ENCODE results near the gene CTDSPL.
A peak's percentile ranks its signal among the peaks of the same experiment; 100 is the strongest.

CTDSPL gene

DNA sequence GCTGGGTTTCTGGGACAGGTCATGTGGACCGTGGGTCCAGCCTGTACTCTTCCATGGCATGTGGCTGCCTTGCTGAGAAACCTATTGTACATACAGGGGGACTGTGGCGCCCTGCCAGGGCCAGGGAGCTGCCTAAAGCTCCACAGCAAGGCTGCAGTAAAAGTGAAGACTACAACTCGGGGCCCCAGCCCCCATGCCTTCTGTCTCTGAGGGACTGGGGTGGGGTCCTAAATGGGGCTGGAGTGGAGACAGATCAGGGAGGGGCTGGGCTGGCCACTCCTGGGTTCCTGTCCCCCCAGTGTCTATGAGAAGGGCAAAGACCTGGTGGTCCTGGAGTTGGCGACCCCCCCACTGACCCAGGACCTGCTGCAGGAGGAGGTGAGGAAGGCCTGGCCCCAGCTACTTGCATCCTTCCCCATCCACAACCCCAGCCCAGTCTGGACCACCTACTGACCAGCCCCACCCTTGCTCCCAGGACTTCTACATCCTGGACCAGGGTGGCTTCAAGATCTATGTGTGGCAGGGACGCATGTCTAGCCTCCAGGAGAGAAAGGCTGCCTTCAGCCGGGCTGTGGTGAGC, 136.2 kb downstream of the CTDSPL start:
- no peak for DNase-seq (ENCODE audit: low read depth in 4 of 4, low spot score in 1 of 4)

DNA sequence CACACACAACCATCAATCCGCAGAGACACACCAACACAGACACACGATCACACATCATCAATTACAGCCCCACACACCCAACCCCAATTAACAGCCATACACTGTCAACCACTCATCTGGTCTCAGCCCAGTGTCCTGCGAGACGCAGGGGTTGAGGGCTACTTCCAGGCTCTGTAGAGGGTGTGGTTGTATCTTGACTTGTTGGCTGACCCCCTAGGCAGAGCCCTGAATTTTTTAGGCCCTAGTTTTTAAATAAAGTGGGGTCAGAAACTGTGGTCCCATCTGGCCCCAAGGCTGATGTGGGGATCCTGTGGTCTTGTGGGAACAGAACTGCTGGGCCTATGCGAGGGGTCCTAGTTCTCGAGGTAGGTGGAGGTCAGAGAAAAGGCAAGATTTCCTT, 138.2 kb downstream of the CTDSPL start:
- DNase-seq (ENCODE audit: low read depth in 4 of 4, low spot score in 1 of 4) = no peak

DNA sequence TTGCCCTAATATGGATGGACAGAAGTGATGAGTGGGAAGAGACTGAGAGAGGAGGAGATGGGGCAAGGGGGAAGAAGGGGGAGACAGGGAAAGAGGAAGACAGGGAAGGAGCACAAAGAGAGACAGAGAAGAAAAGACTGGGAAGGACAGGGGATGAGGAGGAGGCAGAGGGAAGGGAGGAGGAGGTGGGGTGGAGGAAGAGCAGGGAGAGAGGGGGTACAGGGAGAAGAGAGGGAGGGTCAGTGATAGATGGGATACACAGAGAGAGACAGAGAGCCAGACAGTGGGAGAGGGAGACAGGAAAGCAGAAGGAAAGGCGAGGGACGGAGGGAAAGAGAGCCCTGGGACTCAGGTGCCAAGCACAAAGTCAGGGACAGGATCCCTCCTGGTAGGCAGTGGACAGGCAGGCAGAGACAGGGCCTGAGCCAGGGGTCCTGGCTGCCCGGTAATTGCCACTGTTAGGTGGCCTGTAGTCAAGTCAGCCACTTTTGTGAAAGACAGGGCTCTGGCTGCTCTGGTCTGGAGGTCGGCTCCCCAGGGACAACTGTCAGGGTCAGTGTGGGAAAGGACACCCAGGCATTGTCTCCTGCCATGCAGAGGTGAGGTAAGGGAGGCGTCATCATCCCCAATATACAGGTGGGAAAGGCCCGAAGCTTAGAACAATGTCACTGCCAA, 138.7 kb downstream of the CTDSPL start:
- DNase-seq (ENCODE audit: low read depth in 4 of 4, low spot score in 1 of 4) = no peak

DNA sequence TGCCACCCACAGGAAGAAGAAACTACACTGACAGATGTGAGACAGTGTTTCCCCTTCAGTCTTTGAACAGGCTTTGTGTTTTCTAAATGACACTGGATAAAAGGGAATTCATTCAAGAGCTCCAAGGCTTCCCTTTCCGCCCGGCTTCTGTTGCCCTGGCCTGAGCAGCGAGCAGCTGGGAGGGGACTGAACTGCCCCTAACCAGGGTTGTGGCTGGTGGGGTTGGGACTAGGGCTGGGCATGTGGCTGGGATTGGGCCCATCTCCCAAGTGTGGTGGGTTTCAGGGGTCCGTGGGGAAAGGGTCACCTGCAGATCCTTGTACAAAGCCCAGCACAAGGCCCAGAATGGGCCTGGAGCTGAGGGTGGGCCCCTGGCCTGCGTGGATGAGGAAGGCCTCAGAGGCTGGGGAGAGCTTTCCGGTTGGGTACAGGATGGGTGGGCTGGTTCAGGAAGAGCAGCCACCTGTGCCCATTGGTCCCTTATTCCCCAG, 139.3 kb downstream of the CTDSPL start:
- DNase-seq (ENCODE audit: low read depth in 4 of 4, low spot score in 1 of 4) = no peak

DNA sequence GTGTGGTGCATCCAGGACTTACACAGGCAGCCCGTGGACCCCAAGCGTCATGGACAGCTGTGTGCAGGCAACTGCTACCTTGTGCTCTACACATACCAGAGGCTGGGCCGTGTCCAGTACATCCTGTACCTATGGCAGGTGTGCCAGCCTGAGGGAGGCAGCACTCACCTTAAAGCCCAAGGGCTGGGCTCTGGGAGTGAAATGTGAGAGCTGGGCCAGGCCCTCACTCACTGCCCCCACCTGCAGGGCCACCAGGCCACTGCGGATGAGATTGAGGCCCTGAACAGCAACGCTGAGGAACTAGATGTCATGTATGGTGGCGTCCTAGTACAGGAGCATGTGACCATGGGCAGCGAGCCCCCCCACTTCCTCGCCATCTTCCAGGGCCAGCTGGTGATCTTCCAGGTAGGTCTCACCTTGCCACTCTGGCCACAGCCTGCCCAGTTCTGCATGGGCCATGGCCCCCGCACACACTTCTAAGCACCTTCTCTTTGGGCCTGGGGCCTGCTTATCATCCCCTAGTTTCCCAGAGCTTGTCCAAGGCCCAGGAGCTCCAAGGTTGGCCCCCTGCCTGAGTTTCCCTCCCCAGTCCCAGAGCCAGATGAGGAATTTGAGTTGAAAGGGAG, 139.9 kb downstream of the CTDSPL start:
- DNase-seq (ENCODE audit: low read depth in 4 of 4, low spot score in 1 of 4) = no peak

DNA sequence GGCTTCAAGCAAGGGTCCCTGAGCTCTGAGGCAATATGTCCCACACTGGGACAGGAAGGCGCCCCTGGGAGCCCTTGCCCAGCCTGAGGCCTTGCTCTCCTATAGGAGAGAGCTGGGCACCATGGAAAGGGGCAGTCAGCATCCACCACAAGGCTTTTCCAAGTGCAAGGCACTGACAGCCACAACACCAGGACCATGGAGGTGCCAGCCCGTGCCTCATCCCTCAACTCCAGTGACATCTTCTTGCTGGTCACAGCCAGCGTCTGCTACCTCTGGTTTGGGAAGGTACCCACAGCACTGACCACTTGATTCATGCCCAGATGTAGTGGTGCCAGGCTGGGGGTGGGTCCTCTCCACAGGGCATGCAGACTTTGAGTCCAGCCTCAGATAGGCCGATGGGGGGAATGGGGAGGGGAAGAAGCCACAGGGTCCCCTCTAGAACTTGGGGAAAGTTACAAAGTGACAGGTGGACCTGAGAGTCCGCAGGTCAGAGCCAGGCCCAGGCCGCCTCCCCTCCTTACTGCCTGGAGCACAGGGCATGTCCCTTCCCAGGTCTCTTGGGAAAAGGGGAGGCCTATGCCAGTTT, 140.7 kb downstream of the CTDSPL start:
- DNase-seq (ENCODE audit: low read depth in 4 of 4, low spot score in 1 of 4) = no peak

DNA sequence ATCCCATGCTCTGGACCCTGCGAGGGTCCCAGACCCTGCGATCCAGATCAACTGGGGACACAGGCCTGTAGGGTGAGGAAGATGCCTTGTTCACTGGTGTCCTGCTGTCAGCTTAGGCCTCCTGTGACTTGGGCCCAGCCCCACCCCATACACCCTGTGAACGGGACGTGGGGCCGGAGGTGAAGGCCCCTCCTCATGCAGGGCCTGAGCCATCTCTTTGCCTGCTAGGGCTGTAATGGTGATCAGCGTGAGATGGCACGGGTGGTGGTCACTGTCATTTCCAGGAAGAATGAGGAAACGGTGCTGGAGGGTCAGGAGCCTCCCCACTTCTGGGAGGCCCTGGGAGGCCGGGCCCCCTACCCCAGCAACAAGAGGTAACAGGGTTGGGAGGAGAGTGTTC, 141.3 kb downstream of the CTDSPL start:
- no peak for DNase-seq (ENCODE audit: low read depth in 4 of 4, low spot score in 1 of 4)

DNA sequence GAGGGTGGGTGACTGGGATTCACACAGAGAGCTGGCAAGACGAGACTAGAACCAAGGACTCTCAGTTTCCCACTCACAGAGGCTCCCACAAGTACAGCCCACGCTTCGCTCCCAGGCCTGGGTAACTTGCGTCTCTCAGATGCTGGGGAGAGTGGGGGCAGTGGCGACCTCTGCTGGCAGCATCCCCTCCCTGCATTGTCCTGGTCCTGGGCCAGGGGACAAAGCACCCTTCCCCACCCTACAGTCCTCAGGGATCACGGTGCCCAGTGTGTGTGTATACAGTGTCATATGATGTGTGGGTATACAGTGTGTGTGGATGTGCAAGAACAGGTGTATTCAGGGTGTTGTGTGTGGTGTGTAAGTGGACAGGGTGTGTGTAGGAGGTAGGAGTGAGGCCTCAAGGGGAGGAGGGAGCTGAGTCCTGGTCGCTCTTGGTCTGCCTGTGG, 141.7 kb downstream of the CTDSPL start:
- peak in 2 of 4 experiments; percentile 30 to 40 for DNase-seq (ENCODE audit: low read depth in 4 of 4, low spot score in 1 of 4)

DNA sequence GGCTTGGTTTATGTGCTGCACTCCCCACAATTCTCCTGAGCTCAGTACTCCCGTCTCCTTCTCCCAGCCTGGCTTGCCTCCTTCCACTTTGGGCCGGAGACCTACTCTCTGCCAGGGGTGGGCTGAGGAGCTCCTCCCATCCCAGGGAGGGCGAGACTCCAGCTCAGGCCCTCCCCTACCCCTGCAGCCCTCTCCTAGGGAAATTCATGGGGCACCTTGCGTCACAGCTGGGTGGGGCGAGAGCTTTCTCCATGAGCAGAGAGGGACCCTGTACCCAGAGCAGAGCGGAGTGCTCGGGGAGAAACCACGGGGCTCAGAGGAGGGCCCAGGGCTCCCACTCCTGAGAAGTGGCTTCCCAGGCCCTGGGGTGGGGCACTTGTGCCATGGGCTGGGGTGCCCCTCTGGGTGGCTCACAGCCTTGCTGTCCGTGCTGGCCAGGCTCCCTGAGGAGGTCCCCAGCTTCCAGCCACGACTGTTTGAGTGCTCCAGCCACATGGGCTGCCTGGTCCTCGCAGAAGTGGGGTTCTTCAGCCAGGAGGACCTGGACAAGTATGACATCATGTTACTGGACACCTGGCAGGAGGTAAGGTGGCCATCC, 142.2 kb downstream of the CTDSPL start:
- no peak for DNase-seq (ENCODE audit: low read depth in 4 of 4, low spot score in 1 of 4)

DNA sequence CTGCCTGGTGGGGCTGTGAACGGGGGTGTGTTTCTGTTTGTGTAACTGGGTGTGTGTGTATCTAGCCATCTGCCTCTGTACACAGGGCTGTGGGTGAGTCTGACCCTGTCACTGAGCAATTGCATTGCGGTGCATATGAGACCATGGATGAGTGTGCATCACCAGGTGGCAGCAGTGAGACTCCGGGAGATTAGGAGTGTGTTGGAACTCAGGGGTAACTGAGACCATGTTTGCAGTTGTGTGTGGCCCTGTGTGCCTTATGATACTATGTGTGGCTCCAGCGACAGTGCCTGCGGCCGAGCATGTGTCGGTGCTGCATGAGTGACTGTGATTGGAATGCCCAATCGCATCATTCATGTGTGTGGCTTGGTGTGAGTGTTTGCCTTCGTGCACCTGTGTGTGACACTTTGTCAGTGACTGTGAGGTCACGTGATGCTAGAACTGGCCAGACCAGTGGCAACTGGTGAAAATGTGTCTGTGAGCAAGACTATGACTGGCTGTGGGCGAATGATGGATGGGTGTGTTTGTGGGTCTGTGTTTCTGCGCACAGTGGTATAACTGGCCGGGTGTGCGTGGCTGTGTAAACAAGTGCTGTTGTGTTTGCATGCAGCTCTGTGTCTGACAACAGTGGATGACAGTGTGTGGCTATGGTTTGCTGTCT, 142.9 kb downstream of the CTDSPL start:
- DNase-seq (ENCODE audit: low read depth in 4 of 4, low spot score in 1 of 4) = peak in 1 of 4 experiments; percentile 15

DNA sequence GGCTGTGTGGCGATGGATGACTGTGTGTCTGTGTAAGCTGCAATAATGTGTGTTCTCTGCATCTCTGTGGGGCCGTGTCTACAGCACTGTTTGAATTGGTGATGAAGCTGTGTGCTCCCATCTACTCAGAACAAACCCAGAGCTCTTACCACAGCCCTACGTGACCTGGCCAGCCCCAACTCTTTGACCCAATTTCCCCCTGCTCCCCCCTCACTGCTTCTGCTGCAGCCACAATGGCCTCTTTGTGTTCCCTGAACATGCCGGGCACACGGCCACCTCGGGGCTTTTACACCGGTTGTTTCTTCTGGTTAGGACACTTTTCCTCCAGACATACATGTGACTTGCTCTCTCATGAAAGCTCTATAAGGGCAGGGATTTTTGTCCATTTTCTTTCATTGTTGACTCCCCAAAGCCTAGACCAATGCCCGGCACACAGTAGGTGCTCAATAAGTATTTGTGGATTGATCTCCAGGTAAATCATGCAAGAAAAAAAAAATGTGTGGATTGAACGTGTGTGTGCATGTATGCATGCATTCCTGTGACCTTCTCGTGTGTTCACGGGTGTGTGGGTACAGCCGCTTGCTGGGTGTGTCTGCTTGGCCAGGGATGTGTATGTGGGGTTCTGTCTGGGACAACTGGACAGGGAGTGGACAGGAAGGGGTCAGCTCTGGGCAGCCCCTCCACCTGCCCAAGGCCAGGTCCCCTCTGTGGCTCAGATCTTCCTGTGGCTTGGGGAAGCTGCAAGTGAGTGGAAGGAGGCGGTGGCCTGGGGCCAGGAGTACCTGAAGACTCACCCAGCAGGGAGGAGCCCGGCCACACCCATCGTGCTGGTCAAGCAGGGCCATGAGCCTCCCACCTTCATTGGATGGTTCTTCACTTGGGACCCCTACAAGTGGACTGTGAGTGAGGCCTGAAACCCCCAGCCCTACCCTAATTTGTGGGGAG, 143.7 kb downstream of the CTDSPL start:
- no peak for DNase-seq (ENCODE audit: low read depth in 4 of 4, low spot score in 1 of 4)

DNA sequence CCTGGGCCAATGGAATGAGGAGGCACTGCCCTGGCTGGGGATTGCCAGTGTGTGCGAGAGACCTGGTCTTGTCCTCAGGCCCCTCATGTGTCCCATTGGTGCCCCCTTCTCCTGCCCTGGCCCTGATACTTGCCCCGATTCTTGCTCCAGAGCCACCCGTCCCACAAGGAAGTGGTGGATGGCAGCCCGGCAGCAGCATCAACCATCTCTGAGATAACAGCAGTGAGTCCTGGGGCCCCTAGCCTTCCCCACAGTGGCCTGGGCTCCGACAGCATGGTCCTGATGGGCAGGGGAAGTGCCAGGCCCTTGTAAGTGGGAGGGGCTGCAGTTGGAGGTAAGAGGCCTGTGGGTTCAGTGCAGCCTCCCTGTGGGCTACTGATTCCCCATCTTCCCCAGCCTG, 144.4 kb downstream of the CTDSPL start:
- DNase-seq (ENCODE audit: low read depth in 4 of 4, low spot score in 1 of 4) = no peak

DNA sequence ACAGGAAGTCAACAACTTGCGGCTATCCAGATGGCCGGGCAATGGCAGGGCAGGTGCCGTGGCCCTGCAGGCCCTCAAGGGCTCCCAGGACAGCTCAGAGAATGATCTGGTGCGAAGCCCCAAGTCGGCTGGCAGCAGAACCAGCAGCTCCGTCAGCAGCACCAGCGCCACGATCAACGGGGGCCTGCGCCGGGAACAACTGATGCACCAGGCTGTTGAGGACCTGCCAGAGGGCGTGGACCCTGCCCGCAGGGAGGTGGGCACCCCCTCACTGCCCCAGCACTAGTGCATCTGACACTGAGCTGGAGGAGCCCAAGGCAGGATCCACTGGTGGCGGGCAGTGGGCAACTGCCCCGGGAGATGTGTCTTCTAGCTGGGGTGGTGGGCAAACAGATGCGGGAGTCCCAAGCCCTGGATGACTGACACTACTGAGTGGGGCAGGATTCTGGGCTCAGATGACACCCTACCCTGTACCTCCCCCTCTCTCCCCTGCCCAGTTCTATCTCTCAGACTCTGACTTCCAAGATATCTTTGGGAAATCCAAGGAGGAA, 144.8 kb downstream of the CTDSPL start:
- DNase-seq (ENCODE audit: low read depth in 4 of 4, low spot score in 1 of 4) = no peak

DNA sequence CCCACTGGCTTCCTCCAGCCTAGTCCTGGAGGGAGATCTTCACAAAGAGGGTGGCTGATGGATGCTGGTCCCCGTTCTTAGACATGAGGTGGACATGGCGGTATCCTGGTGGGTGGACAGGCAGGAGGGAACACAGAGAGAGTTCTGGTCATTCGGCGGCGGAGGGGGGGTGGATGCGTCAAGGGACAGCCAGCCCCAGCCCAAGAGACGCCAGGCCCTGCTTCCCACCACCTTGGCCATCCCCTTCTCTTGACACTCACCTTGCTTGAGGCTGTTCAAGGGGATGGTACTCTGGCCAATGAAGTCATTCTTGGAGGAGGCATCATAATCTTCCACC, 146.0 kb downstream of the CTDSPL start:
- DNase-seq (ENCODE audit: low read depth in 4 of 4, low spot score in 1 of 4) = no peak

DNA sequence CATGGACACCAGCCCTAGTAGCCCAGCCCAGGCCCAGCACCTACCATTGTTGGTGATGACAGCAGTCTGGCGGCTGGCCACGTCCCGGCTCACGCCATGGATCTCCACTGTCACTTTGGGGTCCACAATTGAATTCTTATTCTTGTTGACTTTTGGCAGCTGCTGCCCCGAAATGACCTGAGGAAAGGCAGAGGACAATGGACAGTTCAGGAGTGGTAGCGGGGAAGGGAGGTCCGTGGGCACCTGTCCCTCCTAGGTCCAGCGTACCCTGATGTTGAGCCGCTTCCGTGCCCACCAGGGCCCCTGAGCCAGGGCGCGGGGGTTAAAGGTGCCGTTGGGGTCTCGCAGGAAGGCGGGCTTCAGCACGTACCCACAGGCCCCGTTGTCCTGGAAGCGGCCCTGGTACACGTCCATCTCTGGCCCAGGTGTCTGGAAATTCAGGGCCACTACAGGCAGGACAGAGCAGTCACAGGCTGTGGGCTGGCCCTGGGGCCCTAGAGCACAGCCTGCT, 146.6 kb downstream of the CTDSPL start:
- DNase-seq (ENCODE audit: low read depth in 4 of 4, low spot score in 1 of 4) = no peak

DNA sequence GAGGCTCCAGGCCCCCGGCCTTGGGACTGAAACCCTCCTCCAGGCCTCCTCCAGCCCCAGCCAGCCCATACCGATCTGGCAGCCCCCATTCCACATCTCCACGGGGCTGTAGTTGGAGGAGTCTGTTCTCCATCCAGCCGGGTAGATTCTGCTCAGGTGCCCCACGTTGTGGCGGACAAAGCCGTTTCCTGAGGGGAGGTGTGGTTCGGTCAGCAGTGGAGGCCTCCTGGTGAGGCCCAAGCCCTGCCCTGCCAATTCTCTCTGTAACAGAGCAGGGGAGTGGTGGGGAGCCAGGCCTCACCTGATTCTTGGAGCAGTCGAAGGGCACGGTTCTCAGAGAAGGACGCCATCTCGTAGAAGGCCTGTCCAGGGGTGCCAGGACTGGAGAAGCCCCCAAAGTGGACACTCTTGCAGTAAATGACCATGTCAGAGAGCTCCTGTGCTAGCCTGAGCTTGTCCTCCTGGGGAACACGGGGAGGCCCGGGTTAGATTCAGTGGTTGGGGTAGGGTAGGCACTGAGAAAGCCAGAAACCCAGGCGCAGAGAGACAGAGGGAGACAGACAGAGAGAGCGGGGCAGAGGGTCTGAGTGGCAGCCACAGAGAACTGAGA, 147.4 kb downstream of the CTDSPL start:
- DNase-seq (ENCODE audit: low read depth in 4 of 4, low spot score in 1 of 4) = no peak

DNA sequence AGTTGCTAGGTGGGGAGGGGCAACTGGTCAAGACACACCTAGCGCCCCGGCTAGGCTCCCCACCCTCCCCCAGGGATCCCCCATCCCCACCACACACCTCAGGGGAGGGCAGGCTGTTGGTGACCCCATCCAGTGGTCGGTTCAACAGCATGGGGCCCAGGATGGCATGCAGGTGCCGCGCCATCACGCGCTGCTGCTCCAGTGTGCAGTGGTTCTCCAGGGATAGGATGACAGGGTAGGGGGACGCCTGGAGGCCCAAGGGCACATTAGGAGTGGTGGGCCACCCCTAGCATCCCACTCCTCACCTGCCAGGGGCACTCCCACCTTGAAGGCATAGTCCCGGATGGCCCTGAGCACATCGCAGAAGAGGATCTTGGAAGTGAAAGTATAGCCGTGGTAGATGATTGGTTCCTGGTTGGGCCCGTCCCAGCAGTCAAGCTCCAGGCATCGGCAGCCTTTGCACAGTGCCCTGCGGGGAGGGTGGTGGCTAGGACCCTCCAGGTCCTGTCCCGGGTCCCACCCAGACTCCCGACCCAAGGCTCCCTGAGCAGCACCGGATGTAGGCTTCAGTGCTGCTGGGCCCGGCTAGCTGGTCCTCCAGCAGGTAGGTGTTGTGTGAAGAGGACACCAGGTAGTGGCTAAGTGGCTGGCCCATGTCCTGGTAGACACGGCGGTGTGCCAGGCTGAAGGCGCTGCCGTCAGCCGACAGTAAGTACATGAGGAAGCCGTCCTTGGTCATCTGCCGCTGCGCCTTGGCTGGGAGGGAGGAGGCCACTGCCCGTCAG, 148.3 kb downstream of the CTDSPL start:
- no peak for DNase-seq (ENCODE audit: low read depth in 4 of 4, low spot score in 1 of 4)

DNA sequence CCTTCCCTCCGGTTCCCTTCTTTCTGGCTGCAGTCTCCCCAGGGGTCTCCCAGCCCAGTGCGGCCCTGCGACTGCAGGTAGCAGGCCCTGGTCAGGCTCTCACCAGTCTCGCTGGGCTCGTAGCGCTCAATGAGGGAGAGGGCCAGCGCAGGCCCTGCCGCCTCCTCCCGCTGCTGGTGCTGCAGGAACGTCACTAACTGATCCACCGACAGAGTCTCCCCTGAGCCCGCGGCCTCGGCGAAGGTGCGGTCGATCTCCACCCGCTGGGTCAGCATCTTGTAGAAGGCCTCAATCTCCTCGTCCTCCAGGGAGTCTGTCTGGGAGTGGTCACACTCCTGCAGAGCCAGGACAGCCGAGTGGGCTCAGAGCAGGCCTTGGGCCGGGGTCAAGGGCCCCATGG, 149.4 kb downstream of the CTDSPL start:
- DNase-seq (ENCODE audit: low read depth in 4 of 4, low spot score in 1 of 4) = no peak

DNA sequence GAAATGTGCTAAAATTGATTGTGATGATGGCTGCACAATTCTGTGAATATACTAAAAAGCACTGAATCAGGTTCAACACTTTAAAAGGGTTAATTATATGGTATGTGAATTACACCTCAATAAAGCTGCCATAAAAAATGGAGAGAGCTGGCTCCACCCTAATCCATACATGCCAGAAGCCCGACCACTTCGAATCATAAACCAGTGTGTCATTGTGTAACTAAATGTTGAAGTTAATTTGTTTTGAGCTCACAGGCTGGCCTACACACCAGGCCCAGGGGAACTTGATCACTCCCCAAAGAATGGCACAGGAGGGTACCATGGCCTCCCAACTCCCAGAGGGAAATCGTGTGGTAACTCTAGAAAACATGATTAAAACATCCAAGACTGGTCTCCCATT, 153.8 kb downstream of the CTDSPL start:
- DNase-seq (ENCODE audit: low read depth in 4 of 4, low spot score in 1 of 4) = no peak

All from stimulated activated CD4-positive, alpha-beta T cell treated with anti-CD3 and anti-CD28 coated beads, Interleukin-1b, Interleukin-23, amount 100 ng/mL, for 24 hours (primary cell).